Activated T-cell treated with anti-CD3 and anti-CD28 coated beads, Interleukin-2, amount 50 U/mL, for 24 hours (primary cell): ENCODE results near the gene SLC7A4.
"Not testable (repeated sequence)": the region's sequence is repeated elsewhere in the genome, so short reads cannot be mapped to it uniquely, and the experiment has no call there.

Experiments used
- DNase-seq: peaks from one replicate; pipeline ENCODE4 v3.0.0-alpha.2; 2020
- H3K27ac Mint-ChIP-seq: 2 replicates; pipeline ENCODE4 v1.8.0; 2020; ENCODE audit warnings: mild to moderate bottlenecking, mixed read lengths
- H3K27me3 Mint-ChIP-seq: 2 replicates; pipeline ENCODE4 v1.8.0; 2020; ENCODE audit warnings: mixed read lengths
- H3K36me3 Mint-ChIP-seq: 2 replicates; pipeline ENCODE4 v1.8.0; 2020; ENCODE audit warnings: low read depth, mixed read lengths
- H3K4me1 Mint-ChIP-seq: 2 replicates; pipeline ENCODE4 v1.8.0; 2020; ENCODE audit warnings: low read depth, mixed read lengths
- H3K4me3 Mint-ChIP-seq: 2 replicates; pipeline ENCODE4 v1.8.0; 2020; ENCODE audit warnings: mild to moderate bottlenecking, moderate library complexity, mixed read lengths
- H3K9me3 Mint-ChIP-seq: 2 replicates; pipeline ENCODE4 v1.8.0; 2020; ENCODE audit warnings: mixed read lengths

SLC7A4 gene

DNA sequence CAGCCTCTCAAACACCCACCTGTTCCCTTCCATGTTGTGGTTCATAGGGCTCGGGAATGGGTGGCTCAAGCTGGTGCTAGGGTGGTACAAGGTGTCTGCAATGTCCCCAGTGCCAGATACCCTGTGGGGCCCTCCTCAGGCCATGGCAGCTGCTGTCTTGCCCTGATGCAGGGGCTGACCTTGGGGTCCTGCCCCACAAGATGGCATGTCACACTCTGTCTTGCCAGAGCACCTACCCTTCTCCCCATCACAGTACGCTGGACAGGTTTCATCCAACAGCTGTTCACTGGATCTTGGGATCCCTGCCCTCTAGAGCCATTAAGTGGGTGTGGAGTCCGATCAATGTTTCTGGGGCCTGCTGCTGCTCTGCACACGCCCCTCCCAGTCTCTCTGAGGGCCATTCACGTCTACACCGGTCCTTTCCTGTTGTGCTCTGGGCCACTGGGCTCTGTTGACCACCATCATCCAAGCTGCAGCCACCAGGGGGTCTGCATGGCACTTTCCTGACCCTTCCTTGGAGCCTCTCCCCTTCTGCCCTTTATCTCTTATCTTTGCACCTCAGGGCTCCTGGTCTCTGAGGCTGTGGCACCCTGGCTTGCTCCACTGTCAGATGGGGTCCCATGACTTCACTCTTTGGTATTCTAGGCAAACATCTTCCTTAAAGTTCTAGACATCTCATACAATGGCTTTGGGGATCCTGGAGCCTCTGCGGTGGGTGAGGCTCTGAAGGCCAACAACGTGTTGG lies 20.5 kb upstream of the SLC7A4 start:
- H3K9me3 Mint-ChIP-seq: no peaks in the 10 kb centered on the region
- H3K4me3 Mint-ChIP-seq: no peak overlapping the region
- H3K27ac Mint-ChIP-seq: no peak overlapping the region
- peaks cover 5% of the 10 kb centered on the region for H3K27me3 Mint-ChIP-seq
- H3K36me3 Mint-ChIP-seq: no peaks in the 10 kb centered on the region
- H3K4me1 Mint-ChIP-seq: peaks cover 15% of the 10 kb centered on the region
- DNase-seq: no peak

DNA sequence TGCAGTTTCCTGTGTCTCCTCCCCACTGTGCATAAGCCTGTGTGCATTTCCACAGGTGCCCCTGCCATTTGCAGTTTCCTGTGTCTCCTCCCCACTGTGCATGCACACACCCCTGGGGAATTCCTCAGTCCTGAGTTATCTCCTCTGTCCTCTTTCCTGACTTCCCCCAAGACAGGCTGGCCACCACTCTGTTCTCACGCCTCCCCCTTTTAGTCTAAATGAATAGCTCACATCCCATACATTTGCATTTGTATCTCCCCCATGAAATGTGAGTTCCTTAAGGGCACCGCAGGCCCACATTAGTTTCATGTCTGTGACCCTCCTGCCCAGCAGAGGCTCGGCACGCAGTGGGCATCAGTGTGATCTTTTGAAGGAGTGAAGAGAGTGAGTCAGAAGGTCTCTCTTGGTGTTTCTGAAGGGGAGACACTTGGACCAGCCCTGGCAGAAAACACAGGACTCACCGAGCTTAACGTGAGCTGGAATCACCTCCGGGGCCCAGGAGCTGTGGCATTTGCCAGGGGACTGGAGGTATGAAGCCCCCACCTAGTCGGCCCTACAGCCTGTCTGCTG lies 19.6 kb upstream of the SLC7A4 start:
- Mint-ChIP-seq H3K4me1 (peaks cover 15% of the 10 kb centered on the region), H3K4me3 (no peak overlapping the region), H3K9me3 (no peaks in the 10 kb centered on the region), H3K27me3 (peaks cover 5% of the 10 kb centered on the region), H3K36me3 (no peaks in the 10 kb centered on the region), H3K27ac (no peak overlapping the region)
- no peak for DNase-seq

DNA sequence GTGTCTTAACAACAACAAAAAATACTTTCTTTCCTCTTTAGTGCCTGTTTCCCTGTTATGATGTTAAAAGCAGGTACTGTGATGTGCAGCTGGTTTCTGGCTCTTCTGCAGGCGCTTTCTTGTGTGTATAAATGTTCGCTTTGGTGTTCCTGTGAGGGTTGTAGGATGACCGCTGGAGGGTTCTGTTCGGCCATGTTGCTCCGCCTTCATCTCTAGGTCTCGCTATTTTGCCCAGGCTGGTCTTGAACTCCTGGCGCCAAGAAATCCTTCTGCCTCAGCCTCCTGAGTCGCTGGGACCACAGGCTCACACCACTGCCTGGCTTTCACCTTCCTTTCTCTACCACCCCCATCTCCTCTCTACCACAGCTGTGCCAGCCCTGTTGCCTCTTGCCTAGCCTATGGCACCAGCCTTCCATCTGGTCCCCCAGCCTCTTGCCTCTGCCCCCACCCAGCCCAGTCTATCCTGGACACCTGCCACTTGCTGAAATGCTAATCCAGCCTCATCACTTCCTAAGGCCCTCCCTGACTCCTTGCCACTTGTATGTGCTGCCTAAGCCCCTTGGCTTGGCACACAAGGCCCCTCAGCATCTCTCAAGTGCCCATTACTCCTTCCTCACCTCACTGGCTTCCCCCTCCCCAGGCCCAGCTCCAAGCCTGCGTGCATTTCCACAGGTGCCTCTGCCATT lies 18.9 kb upstream of the SLC7A4 start:
- Mint-ChIP-seq H3K36me3 (no peaks in the 10 kb centered on the region), H3K27ac (no peak overlapping the region), H3K4me1 (peaks cover 11% of the 10 kb centered on the region), H3K4me3 (no peak overlapping the region), H3K27me3 (no peaks in the 10 kb centered on the region), H3K9me3 (no peaks in the 10 kb centered on the region)
- no peak for DNase-seq

DNA sequence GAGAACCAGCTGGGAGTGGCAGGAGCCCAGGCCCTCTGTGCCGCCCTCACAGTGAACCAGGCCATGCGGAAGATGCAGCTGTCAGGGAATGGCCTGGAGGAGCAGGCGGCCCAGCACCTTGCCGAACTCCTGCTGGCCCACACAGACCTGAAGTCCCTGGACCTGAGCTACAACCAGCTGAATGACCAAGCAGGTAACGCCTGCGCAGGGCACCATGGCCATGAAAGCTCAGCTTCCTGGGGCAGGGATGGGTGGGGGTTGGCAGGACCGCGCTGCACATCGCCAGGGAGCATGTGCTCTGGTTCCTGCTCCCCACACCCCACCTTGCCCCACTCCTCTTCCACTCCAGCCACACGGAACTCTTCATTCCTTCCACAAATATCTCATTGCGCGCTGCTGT lies 16.6 kb upstream of the SLC7A4 start:
- peaks cover 19% of the 10 kb centered on the region for H3K27me3 Mint-ChIP-seq
- H3K4me1 Mint-ChIP-seq: peaks cover 17% of the 10 kb centered on the region
- not testable (repeated sequence) for H3K36me3 Mint-ChIP-seq, DNase-seq, H3K27ac Mint-ChIP-seq, H3K9me3 Mint-ChIP-seq, H3K4me3 Mint-ChIP-seq

DNA sequence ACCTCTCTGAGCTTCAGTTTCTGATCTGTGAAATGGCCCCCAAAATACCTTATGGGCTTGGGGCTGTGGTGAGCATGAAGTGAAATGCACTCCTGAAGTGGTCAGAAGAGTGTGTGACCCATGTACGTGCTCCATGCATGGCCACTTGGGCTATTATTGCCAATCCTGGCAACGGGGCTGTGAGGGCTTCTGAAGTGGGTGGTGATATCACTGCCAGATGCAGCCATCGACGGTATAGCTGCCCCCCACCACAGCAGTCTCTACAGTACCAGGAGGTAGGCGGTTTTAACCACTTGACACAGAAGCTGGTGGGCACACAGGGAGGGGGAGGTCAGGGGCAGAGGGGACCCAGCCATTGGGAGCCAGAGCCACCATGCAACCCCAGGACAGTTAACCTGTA lies 16.1 kb upstream of the SLC7A4 start:
- peaks cover 21% of the 10 kb centered on the region for H3K4me1 Mint-ChIP-seq
- peaks cover 24% of the 10 kb centered on the region for H3K27me3 Mint-ChIP-seq
- not testable (repeated sequence) for DNase-seq, H3K27ac Mint-ChIP-seq, H3K4me3 Mint-ChIP-seq, H3K36me3 Mint-ChIP-seq, H3K9me3 Mint-ChIP-seq

DNA sequence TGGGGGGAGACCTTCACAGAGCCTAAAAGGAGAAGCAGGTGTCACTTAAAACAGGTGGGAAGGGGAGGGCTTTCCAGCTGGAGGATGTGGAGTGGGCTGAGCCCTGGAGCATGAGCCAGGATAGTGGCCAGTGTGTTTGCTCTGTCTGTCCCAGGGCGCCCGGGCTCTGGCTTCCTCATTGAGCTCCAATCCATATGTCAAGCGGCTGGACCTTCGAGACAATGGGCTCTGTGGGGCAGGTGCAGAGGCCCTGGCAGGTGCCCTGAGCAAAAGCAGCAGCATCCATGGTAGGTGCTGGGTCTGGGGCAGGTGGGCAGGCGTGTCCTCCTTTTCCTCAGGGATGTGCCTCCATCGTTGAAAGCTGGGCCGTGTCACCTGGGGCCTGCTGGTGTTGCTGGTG lies 15.4 kb upstream of the SLC7A4 start:
- Mint-ChIP-seq H3K4me3 (no peak overlapping the region), H3K9me3 (no peaks in the 10 kb centered on the region), H3K27ac (no peak overlapping the region), H3K36me3 (no peaks in the 10 kb centered on the region), H3K4me1 (peaks cover 22% of the 10 kb centered on the region), H3K27me3 (peaks cover 31% of the 10 kb centered on the region)
- DNase-seq: no peak

DNA sequence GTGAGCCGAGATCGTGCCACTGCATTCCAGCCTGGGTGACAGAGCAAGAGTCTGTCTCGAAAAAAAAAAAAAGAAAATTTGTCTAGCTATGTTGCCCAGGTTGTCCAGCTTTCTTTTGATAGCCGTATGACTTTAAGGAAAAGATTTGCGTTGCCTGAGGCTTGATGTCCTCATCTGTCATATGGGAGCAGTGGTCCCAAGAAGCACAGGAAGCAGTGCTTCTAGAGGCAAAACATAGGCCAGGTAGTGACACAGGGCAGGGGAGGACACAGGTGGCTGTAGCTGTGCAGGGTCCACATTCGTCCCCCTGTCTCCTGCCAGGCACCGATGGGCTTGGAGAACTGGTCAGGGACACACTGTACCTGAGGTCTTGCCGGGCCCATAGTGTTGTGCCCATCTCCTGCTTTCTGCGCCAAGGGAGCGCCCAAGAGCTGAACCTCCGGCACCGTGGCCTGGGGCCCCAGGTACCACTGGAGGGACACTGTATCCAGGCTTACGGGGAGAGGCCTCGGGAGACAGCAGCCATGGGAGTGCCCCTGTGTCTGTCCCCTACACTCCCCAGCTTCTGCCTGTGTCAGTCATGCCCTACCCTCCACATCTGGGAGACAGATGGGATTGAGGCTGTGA lies 14.8 kb upstream of the SLC7A4 start:
- no peak for DNase-seq
- peaks cover 31% of the 10 kb centered on the region for H3K27me3 Mint-ChIP-seq
- no peaks in the 10 kb centered on the region for H3K36me3 Mint-ChIP-seq
- no peaks in the 10 kb centered on the region for H3K9me3 Mint-ChIP-seq
- H3K27ac Mint-ChIP-seq: no peak overlapping the region
- H3K4me3 Mint-ChIP-seq: no peak overlapping the region
- H3K4me1 Mint-ChIP-seq: peaks cover 22% of the 10 kb centered on the region

DNA sequence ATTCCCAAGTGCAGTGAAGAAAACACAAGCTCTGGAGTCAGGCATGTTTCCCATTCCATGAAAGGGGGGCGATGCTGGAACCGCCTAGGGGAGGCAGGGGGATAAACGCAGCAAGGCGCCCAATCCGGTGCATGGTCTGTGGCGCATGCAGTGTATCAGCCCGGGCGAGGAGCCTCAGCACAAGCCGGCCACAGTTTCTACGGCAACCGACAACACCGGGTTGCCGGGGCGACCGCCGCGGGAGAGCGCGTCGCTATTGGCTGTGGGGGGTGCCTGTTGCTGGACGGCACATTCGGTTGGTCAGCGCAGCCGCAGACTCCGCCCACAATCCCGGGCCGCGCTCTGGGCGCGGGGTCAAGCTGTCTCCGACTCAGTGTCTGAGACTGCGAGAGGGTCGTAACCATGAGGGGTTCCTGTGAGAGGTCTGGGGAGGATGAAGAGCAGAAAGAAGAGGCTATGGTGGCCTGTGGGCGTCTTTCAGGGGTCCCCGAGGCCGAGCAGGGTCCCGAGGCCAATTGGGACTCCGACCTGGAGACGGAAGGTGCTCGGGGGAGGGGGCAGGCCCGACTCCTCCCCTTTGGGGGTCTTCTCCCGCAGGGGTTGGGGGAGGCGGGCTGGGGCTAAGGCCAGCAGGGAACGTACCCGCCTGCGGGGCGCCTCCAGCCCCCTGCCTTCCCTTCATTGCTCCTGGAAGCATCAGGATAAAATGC lies 13.4 kb upstream of the SLC7A4 start, which contains the start of gene LRRC74B:
TSS of gene LRRC74B (plus strand) at position 362 of the 710 bp plus-strand sequence. CDS start at position 403, 41 bp downstream.
- Mint-ChIP-seq H3K4me1 (peaks cover 22% of the 10 kb centered on the region), H3K27ac (peak within 1 kb of the TSS; percentile 74), H3K27me3 (peaks cover 31% of the 10 kb centered on the region), H3K9me3 (no peaks in the 10 kb centered on the region), H3K4me3 (peak within 1 kb of the TSS; percentile 67), H3K36me3 (no peaks in the 10 kb centered on the region)
- DNase-seq: peak; percentile 81

DNA sequence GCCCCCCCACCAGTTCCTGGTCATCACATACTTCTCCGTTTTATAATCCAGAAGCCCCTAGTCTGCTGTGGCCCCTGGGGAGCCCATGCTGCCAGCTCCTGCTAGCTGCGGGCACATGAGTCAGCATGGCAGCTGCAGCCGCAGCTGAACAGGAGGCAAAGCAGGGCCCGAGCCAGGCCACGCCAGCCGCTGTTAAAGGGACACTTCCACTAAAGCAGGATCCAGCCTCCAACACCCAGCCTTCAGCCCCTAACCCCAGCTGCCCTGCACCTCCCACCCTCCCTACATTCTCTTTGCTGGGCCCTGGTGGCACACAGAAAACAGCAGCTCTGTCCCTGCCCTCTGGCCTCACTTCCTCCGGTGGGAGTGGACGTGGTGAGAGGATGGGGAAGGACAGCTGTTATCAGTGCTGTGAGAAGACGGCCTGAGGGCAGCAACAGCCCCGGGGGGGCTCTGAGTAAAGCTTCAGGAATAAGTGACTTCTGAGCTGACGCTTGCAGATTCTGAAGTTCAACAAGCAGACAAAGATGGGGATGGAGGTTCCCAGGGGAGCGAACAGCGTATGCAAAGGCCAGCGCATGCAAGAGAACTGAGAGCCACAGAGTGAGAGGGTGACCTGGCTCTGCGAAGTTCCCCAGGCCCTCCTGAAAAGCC lies 12.7 kb upstream of the SLC7A4 start:
- peak overlapping the region; percentile 67 for H3K4me3 Mint-ChIP-seq
- peak overlapping the region; percentile 74 for H3K27ac Mint-ChIP-seq
- DNase-seq: peak; percentile 39
- peaks cover 33% of the 10 kb centered on the region for H3K27me3 Mint-ChIP-seq
- no peaks in the 10 kb centered on the region for H3K36me3 Mint-ChIP-seq
- H3K4me1 Mint-ChIP-seq: peaks cover 22% of the 10 kb centered on the region
- no peaks in the 10 kb centered on the region for H3K9me3 Mint-ChIP-seq

DNA sequence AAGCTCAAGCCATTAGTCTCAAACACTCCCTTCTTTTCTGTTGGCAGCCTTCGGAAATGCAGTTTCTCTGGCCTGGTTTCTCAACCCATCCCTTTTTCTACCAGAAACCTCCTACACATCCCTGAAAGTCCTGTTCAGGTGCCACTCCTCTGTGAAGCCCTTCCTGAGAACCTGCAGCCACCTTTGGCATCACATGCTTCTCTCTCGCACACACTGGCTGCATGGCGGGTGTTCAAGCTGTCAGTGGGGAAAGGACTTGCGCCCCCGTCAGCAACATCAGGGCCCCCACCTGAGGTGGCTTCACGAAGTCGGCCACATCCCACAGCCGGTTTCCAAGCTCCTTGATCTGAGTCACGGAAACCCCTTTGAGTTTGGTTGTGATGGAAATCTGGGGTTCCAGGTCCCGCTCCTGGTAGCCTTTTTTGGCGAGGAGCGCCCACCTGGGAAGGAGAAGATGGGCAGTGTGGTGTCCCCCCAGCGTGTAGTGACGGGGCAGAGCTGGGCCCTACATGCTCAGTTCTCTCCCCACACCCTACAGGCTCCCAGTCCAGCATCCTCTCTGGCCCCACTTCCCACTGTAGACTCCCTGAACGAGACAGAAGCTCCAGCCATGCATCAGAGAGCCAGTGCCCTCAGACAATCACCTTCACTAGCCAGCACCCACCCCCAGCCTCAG lies 11.6 kb upstream of the SLC7A4 start:
- Mint-ChIP-seq H3K4me1 (peaks cover 22% of the 10 kb centered on the region), H3K36me3 (no peaks in the 10 kb centered on the region), H3K9me3 (no peaks in the 10 kb centered on the region), H3K27me3 (peaks cover 37% of the 10 kb centered on the region), H3K27ac (no peak overlapping the region), H3K4me3 (no peak overlapping the region)
- DNase-seq: no peak

DNA sequence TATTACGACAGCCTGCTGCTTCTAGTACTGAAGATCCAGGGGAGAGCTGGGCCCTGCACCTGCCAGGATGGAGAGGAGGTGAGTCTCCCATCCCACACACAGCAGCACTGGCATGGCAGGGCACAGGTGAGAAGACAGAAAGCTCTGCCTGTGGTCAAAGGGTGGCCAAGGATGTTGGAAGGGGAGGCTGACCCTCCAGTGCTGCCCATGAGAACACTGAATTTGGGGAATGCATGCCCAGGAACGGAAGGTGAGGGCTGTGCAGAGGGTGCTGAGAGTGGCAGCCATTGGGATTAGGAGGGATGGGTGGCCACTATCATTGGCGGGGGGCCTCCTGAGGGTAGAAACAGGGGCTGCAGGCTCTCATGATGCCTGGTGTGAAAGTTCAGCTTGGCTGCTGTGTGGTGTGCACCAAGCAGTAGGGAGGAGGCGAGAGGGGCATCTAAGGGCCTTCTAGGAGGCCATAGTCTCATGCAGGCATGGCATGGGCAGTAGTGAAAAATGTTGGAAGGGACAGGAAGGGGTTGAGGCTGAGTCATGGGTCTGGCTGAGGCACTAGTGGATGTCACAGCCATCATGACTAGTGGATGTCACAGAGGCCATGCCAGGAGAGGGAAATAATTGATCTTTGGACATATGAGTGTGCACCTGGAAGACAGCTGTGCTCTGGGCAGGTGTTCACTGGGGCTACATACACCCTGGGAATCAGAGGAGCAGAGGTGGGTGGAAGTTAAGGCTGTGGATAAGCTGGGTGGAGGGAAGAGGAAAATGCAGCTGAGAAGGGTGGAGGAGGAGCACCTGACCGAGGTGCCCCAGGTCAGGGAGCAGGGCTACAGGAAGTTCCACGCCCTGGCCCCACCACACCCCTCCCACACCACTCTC lies 10.9 kb upstream of the SLC7A4 start:
- Mint-ChIP-seq H3K4me3 (no peak overlapping the region), H3K9me3 (no peaks in the 10 kb centered on the region), H3K27me3 (peaks cover 41% of the 10 kb centered on the region), H3K36me3 (no peaks in the 10 kb centered on the region), H3K4me1 (peaks cover 22% of the 10 kb centered on the region), H3K27ac (no peak overlapping the region)
- DNase-seq: no peak

DNA sequence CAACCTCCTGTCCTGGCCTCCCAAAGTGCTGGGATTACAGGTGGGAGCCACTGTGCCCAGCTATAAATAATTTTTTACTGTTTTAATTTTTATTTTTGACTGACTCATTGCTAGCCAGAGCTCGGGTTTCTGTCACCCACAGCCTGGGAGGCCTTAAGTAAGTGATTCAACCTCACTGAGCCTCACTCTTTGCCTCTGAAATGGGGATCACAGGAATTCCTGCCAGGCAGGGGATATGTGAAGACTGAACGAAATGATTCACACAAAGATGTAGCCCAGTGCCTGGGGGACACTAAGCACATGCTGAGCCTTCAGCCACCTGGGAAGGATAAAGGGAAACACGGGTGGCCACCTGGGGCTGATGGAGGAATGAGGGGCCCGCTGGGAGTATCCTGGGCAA lies 9.6 kb upstream of the SLC7A4 start:
- H3K9me3 Mint-ChIP-seq: no peaks in the 10 kb centered on the region
- DNase-seq: no peak
- H3K27ac Mint-ChIP-seq: no peak overlapping the region
- peaks cover 41% of the 10 kb centered on the region for H3K27me3 Mint-ChIP-seq
- no peak overlapping the region for H3K4me3 Mint-ChIP-seq
- H3K36me3 Mint-ChIP-seq: no peaks in the 10 kb centered on the region
- H3K4me1 Mint-ChIP-seq: peaks cover 22% of the 10 kb centered on the region

DNA sequence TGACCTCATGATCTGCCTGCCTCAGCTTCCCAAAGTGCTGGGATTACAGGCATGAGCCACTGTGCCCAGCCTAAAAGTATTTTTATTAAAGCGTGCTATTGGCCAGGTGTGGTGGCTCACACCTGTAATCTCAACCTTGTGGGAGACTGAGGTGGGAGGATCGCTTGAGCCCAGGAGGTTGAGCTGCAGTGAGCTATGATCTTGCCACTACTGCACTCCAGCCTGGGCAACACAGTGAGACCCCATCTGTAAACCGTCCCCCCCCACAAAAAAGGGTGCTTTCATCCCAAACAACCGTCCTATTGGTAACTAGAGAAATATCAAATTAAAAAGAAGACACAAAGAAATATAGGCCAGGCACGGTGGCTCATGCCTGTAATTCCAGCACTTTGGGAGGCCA lies 6.8 kb upstream of the SLC7A4 start:
- H3K4me3 Mint-ChIP-seq, H3K9me3 Mint-ChIP-seq, H3K27ac Mint-ChIP-seq, H3K4me1 Mint-ChIP-seq, H3K36me3 Mint-ChIP-seq, DNase-seq: not testable (repeated sequence)
- H3K27me3 Mint-ChIP-seq: peaks cover 27% of the 10 kb centered on the region
